NCI-H345 treated with DMSO at 0.1 percent for 48 hours (cell line): Measurements from ENCODE around the gene ADAMTSL3.

Experiments used
- DNase-seq: peaks from one replicate; lab custom pipeline; 2025; ENCODE audit not compliant: unreplicated experiment; lab: John Stamatoyannopoulos, UW

The ADAMTSL3 gene

DNA sequence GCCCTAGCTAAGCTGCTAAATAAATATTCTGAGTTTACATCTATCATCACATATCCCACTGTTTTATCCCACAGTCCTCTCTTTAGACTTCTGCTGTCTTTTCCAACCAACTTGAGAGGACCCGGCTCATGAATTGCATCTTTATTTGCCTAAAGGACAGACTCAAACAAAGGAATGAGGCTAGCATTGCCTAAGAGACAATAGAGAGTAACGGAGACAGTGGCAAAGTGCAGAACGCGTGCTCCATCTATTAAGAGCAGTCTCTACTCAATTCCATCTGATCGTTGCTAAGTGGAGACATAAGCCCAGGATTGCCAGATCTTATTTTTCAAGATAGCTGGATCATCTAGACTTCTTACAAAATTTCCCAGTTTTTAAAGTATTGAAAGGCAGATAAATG, 2.3 kb downstream of the ADAMTSL3 start:
- no peak for DNase-seq

DNA sequence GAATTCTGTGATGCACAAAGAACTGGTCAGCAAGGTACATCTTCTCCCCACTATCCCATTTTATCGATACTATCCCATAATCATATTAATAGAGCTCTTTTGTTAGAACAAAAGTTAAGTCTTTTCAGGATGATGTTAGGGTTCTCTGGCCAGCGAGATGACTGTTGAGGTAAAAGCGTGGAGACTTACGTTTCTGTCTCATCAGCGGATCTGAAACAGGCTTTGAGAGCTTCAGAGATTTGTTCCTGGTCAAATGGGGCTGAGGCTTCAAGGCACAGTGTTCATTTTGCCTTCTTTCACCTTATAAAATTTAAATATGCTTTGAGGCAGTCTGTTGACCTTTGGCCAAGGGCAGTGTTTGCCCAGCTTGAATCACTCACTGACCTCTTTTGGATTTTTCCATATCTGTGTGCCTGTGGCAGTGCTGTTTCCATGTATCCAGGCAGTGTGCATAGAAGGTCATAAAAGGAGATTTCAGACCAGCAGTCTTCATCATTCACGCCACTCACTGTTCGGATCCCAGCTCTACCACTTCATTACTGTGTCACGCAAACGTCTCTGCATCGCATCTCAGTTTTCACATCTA, 3.1 kb downstream of the ADAMTSL3 start:
- DNase-seq: no peak

DNA sequence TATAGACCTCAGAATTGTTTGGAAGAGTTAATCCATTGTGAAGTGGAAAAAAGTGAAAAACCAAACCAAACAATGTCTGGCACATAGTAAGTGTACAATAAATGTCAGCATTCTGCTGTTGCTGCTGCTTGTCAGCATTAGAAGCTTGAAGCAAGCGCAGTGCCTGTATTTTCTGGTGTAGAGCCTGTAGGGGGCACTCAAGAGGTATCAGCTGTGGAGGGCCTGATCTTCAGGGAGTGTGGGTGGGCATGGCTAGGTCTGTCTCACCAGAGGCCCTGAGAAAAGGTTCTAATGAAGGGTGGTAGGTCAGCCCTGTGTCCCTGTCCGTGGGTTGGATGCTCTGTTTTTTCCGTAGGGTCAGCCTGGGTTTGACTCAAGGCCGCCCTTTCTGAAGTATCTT, 3.6 kb downstream of the ADAMTSL3 start:
- DNase-seq: no peak

DNA sequence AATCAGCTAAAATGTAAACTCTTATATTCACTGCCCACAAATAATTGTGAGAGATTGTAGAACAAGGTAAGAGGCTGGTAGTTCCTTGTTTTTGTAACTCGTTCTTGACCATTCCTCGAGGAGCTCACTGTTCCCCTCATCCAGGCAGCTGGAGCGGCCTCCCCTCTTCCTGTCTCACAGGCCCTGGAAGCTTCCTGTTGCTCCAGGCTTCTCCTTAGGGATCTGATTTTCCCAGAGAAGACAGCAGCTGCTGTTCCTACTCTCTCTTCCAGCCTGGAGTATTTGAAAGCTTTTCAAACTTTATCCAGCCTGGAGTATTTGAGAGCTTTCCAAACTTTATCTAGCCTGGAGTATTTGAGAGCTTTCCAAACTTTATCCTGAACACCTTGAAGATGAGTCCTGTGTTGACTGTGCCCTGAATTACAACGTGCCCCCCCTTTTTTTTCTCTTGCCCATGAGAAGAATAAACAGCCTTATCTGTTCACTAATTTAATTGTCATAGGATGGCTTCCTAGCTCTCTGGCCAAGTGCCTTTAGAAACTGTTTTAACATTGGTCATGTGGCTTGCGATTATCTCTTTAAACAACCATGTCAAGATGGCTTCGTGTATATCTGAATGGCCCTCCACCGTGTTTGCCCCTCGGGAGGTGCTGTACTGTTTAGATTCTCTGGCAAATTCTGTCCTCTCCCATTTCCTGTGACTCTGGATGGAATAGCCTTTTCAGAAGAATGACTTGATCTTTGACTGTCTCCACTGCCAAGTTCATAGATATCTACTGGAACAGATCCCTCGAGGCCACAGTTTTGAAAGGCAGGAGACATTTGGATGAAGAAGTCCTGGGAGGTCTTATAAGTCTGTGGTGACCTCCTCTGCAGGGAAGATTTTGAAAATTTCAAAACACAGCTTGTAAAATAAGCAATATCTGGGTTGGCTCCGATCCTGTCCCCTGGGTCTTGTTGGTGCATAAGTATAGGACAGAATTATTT, 4.8 kb downstream of the ADAMTSL3 start:
- no peak for DNase-seq

DNA sequence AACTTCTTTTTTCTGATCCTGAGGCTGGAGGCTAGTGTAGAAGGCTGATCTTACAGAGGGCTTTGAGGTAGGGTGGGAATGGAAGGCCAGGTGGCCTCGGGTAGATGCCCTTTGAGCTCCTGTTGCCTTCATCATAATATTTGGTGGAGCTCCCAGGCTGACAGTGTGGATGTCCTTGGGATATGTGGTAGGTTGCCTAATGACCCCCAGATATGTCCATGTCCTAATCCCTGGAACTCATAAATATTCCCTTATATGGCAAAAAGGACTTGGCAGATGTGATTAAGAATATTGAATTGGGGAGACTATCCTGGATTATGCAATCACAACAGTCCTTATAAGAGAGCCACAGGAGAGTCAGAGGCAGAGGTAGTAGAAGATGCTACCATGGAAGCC, 5.5 kb downstream of the ADAMTSL3 start:
- no peak for DNase-seq

DNA sequence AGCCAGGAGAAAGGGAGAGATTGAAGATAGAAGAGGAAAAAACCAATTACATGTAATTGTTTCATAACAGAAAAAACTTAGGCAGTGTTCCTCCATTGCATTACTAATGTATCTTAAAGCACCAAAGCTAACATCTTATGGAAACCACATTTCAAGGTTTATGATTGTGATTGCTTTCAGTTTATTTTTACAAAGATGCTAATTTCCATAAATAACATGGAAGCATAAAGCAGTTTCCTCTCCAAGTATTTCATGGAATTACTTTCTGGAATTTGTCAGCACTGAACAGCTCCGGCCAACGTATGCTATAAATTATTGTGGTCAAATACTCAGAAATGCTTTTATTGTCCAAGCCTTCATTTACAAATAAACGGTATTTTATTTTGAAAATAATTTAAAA, 11.6 kb downstream of the ADAMTSL3 start:
- DNase-seq: no peak

DNA sequence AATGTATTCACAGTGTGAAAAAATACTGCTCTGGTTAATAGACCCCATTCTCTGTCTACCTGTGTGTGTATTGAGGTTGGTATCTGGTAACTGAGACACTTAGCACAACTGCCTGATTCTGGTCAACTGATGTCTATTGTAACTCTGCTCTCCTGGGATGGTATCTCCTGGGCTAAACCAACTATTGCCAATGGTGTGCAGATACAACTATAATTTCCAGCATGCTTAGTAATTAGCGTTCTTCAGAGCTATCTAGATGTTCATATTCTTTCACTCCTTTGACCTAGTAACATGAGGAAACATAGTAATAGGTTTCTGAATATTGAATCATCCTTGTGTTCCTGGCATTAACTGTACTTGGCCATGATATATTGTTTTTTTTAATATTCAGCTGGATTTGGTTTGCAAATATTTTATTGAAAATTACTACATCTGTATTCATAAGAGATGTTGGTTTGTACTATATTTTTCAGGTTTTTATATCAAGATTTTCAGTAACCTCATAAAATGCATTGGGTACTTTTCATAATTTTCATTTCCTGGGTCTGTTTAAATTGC, 16.8 kb downstream of the ADAMTSL3 start:
- DNase-seq: no peak

DNA sequence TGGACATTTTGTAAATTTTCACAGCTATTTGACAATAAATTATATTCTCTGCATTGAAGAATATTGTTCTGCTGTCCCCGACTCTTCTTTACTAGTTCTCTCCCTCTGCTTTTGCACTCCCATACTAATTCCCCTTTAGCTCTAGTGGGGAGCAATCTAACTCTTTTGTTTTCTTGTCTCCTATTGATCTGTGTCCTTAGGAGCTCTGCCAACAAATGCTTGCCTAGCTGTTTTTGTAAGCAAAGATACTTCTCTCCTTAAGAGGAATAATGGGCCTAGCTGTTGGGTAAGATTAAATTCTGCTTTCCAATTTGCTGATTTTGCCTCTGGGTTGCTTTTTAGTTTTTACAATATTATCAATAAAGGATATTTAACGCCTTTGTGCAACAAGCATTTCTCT, 17.7 kb downstream of the ADAMTSL3 start:
- DNase-seq: no peak

DNA sequence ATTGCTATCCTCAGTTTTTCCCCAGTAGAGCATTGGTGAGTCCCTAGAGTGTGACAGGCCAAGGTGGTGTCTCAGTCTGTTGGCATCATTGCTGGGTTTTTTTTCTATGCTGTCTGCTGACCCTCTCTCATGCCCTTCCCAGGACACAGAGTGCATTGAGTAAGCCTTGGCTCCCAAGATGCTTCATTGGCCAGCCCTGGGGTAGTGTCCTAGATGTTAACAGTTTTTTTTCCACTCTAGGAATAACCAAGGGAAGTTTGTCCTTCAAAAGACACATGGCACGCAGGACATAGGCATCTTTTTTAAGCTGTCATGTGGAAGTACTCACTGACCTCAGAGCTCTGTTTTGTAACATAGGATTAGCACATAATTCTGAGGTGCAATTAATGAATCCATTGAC, 19.5 kb downstream of the ADAMTSL3 start:
- DNase-seq: no peak

DNA sequence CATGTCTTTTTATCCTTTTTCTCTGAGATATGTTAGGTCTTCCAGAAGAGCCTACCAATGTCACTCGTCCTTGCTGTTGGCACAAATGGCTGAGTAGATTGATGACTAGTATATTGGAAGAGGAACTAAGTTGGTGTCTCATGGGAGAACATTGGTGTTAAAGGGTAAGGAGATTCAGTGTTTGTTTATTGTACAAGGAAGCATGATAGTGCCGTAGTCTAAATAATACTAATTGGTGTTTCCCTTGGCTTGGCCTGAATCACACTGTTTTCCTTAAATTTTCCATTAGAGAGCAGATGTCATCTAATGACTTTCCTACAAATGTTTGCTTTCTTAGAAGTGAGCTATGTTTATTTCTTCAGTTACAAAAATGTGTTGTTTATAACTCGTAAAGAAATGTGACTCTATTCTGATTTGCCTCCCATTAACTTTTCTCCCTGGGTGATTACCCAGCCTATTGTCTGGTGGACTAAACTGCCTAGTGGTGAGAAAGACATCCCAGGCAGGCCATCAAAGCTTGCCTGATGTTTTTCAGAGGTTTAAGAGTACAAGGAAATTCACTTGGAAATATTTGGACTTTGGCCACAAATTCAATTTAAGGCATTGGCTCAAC, 28.7 kb downstream of the ADAMTSL3 start:
- no peak for DNase-seq

DNA sequence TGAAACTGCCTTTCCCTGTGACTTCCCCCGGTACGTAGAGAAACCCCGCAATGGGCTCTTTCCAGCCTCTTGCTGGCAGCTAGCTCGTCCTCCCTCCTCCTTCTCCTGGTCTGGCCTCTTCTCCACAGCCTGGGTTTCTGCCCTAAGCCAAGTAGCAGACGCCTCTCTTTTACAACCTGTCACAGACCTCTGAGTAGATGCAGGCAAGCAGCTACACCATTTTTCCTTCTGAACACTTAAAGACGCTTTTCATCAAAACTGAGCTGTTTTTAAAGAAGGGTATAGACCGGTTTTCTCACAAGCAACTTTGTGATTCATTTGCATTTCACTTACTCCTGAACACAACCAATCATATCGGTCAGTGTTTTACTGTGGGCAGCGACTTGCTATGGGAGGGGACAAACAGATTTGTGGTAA, 32.0 kb downstream of the ADAMTSL3 start:
- no peak for DNase-seq

DNA sequence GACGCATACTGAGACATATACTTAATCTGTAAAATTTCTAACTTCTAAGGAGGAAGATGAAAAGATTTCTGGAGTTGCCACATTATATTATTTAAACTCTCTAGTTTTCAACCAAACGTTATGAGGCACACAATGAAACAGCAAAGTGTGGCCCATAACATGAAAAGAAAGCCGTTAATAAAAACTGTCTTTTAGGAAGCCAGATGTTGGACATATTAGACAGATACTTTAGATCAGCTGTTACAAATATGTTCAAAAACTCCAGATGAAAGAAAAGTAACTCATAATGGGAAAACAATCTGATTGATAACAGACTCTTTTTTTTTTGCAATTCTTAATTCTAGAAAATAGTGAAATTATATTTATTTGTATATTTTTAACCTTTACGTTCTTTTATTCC, 34.3 kb downstream of the ADAMTSL3 start:
- DNase-seq: no peak

DNA sequence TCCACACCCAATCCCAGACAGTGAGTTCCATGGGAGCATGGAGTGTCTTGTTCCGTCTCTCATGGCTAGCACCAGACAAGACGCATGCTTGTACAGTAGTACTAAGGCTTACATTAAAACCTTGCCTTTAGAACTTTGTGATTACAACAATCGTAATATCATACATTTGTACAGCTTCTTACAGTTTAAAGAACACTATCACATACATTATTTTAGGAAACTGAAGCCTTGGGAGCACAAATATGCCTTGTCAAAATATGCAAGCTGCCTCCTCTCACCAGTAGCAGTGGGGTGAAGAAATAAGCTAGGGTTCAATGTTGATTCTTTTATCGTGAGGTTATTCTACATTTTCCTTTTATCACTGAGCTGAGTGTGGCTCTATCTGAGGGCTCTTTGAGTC, 36.8 kb downstream of the ADAMTSL3 start:
- DNase-seq: no peak

DNA sequence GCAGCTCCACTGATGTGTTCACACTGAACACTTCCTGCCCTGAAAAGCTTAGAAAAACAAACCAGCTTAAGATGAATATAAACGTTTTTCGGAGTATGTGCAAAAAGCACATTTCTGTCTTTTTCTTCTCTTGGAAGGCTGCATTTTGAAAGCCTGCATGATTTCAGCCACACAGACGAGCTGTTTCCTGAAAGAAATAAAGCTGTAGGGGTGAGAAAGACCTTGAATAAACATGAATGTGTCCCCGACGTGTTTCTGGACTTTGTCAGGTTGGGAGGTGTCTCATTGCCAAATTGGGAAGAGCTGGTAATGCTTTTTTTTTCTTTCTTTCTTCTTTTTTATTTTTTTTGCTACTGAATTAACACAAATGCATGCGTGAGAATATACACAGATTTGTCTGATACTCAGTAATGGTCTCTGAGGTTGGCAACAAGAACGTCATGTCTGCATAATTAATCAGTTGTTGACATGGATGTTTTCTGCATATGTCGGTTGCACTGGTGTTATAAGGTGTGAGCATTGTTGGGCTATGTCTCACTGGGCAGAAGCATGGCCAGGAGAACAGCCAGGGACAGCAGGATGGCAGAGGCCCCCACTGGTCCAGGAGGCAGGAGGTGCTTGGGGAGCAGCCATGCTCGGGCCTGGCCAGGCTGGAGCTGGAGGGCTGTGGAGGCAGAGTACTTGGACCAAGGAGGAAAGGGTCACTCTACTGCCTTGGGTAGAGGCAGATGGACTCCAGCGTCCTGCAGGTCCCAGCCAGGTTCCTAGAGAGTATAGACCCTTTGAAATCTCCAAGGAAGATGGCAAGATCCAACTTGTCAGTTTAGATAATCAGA, 39.0 kb downstream of the ADAMTSL3 start:
- DNase-seq: no peak

DNA sequence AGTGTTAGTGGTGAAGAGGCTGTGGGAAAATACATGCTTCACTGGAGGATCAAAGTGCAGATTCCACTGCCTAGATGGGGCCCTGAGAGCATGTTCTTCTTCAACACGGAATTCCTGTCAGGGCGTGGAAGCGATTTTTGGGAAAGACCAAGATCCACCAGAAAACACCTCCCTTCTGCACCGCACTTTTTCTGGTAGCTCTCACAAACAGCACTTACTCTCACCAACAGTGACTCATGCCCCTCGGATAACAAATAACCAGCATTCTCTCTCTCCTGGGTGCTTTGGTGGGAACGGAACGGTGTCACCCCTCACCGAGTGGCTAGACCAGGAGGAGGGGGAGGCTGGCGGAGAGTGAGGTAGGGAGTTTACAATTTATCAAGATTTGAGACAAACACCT, 40.1 kb downstream of the ADAMTSL3 start:
- no peak for DNase-seq

DNA sequence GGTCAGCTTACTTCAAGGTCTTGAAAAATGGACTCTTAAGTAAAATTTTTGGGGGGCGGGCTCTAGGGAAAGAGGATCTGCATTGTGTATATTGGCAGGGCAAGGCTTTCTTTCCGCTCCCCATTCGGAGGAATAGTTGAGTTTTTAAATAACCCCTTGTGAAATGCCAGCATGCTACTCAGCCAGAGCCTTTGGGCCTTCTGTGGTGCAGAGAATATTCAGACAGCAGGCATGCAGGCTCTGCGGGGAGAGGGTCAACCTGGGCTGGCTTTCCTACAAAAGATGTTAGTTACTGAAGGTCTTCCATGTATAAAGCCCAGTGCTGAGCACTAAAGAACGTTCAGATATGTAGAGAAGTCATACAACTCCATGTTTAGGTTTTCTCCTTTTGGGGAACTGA, 40.6 kb downstream of the ADAMTSL3 start:
- DNase-seq: no peak

DNA sequence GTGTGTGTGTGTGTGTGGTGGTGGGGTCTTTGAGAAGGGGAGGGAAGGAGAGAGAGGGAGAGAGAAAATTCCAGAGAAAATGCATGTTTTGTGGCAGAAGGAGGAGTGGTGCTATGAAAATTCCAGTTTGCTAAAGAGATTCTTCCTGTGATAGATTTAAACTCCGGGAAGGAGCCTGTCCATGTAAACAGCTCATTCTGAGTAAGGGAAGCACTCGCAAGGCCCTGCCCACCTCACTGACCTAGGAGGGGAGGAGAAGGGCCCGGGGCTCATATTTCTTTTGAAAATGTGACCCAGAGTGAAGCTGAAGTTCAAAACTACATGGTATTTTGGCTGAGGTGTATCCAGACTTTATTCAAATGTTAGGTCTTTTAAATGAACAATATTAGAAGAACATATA, 41.3 kb downstream of the ADAMTSL3 start:
- DNase-seq: no peak

DNA sequence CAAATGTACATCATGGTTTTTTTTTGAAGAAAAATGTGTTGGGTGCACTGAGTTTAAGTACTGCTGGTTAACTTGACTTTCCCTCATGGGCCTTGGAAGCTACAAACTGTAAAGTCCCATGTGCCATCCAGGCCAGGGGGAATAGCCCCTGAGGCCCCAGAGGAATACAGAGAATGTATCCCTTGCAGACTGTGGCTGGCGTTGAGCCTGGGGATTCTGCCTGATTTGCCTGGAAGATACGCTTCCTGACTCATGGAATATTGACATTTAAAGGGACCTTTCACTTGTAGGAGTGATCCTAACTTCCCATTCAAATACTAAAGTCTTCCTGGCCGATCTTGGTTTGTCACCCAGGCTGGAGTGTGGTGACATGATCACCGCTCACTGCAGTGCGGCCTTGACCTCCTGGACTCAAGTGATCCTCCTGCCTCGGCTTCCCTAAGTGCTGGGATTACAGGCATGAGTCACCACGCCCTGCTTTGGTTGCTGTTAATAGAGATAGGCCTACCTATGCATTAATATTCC, 42.0 kb downstream of the ADAMTSL3 start:
- no peak for DNase-seq

DNA sequence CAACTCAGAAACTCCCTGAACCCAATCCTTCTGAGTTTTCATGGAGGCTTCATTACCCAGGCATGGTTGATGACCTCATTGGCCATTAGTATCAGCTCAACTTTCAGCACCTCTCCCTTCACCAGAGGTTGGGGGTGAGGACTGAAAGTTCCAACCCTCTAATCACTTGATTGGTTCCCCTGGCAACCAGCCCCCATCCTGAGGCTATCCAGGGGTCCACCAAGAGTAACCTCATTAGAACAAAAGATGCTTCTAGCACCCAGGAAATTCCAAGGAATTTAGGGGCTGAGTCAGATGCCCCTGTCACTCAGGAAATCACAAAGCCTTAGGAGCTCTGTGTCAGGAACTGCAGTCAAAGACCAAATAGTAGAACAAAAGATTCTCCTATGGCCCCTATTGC, 43.8 kb downstream of the ADAMTSL3 start:
- DNase-seq: no peak

DNA sequence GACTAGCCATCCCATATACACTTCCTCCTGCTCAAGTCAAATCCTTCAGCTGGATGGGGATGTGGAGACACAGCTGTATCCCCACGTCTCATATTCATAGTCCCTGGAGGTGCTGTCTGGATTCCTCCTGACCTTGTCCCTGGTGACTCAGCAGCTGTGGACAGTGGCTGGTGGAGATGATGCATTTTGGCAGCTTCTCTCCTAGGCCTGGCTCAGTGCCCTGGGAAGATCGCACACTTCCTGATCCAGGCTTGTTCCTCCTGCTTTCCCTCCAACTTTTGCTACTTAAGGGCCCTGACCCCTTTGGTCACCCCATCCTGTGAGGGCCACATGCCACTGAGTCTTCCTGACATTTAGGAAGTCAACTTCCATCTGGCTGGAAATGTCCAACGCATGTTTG, 44.4 kb downstream of the ADAMTSL3 start:
- DNase-seq: no peak

DNA sequence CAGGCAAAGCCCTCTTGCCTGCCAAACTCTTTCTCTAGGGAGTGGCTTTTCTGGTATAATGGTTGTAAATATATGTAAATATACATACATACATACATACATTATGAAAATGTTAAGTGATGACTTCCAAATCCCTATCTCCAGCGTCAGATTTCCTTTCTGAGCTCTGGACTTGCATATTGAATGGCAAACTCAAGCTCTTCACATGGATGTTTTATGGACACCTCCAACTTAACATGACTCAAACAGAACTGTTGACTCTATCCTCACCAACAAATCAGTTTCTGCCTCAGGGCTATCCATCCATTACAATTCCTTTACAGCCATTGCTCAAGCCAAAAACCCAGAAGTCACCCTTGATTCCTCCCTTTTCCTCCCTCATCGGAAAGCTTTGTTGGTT, 45.1 kb downstream of the ADAMTSL3 start:
- no peak for DNase-seq
